Measurements from ENCODE around the gene PPP3CA.
A peak's percentile ranks its signal among the peaks of the same experiment; 100 is the strongest.

Gene PPP3CA

DNA sequence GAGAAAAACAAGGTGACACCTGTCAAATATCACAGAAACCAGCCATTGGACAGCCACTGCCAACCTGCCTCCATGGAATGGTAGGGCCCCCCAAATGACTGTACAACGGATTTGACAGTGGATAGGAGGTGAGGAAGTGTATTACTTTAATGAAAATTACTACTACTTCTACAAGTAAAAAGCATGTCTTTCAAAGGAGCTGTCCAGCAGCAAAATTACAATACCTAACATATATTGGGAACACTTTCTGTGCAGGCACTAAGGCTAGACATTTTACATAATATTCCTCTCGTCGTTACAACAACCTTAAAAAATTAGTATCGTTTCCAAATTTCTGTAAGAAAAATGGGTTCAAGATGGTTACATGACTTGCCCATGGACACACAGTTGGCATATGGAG, 14.9 kb downstream of the PPP3CA start:
- TF ChIP-seq CTCF (conservative IDR thresholded peaks at IDR 0.05; ENCODE audit: low read depth, low read length) = no peak
- no peak overlapping the region for H3K4me3 ChIP-seq (ENCODE audit: low read depth, low read length)
- no peak for DNase-seq (ENCODE audit: low read depth)

DNA sequence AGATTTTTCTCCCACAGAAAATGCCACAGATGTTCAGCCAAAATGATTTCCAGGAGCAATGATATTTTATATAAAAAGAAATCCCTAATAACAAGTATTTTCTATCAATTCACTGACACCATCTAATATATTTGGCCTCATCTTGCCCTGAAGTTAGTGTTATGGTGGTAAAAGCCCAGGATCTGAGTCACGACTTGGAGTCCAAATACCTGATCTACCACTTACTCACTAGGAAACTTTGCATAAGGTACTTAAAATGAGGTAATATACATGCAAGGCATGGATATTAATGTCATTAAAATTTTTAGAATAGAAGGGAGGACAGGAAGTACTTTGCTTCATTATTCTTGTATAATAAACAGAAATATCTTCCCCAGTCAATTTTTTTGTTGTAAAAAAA, 16.3 kb downstream of the PPP3CA start:
- DNase-seq (ENCODE audit: low read depth) = no peak
- no peak for TF ChIP-seq CTCF (conservative IDR thresholded peaks at IDR 0.05; ENCODE audit: low read depth, low read length)

GRCh38 chr4:101329592-101329991, 17.7 kb downstream of the PPP3CA start:
- TF ChIP-seq CTCF (conservative IDR thresholded peaks at IDR 0.05; ENCODE audit: low read depth, low read length) = no peak
- H3K4me3 ChIP-seq (ENCODE audit: low read depth, low read length) = no peak overlapping the region
- DNase-seq (ENCODE audit: low read depth) = no peak

More for the DNA sequence above, 16.3 kb downstream of the PPP3CA start:
- H3K4me3 ChIP-seq (ENCODE audit: low read depth, low read length) = no peak overlapping the region

DNA sequence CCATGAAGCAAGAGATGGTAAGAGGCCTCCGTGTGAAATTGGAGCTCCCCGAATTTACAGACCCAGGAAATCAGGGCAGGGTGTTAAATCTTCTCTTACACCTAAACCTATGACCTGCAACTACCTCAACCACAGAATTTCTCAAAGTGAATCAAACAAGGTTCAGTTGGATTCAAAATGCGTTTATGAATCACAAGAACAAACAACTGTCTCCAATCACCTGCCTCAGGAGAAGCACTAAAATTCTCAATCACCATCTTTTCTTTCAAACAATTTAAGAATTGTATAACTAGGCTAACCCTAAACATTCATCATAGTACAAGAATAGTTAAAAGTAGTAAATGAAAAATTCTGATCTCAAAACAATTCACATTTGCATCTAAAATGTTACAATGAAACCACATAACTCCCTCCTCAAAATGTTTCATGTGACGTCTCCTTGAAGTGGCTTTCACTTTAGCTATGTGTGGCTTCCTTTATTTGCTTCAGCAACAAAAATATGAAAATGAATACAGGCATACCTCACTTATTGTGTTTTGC, 19.2 kb downstream of the PPP3CA start:
- no peak for TF ChIP-seq CTCF (conservative IDR thresholded peaks at IDR 0.05; ENCODE audit: low read depth, low read length)
- no peak overlapping the region for H3K4me3 ChIP-seq (ENCODE audit: low read depth, low read length)
- DNase-seq (ENCODE audit: low read depth) = peak; percentile 37

DNA sequence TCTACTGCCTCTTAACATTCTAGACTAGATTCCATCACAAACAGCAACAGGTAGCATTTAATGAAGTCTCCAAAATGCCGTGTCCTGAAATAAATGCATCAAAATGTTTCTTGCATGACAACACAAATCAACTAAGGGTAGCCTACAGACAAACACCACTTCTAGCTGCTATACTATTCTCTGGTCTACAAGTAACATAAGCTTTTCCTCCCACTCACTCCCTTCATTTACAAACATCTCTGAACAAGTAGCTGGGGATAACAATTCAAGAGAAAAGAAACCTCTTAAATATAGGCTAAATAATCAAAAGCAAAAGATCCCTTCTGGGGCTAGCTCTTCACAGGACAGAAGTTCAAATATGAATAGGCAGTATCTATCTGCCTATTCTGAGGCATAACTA, 20.8 kb downstream of the PPP3CA start:
- no peak for TF ChIP-seq CTCF (conservative IDR thresholded peaks at IDR 0.05; ENCODE audit: low read depth, low read length)
- H3K4me3 ChIP-seq (ENCODE audit: low read depth, low read length) = no peak overlapping the region
- DNase-seq (ENCODE audit: low read depth) = no peak

DNA sequence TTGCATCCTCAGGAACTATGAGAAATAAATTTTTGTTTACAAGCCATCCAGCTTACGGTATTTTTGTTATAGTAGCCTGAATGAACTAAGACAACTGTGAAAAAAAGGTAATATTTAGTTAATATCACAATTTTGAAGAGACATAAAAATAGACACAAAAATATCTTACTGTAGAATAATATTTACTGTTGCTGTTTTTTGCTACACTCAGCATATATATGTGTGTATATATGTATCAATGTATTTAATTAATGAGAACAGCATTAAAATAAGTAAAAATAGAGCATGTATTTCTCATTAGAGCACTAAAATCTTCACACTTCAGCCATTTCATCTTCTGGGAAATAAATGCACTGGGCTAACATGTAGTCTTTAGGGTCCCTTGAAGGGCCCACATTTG, 24.6 kb downstream of the PPP3CA start:
- no peak for TF ChIP-seq CTCF (conservative IDR thresholded peaks at IDR 0.05; ENCODE audit: low read depth, low read length)
- no peak overlapping the region for H3K4me3 ChIP-seq (ENCODE audit: low read depth, low read length)
- no peak for DNase-seq (ENCODE audit: low read depth)

GRCh38 chr4:101321481-101322042, 25.8 kb downstream of the PPP3CA start:
- DNase-seq (ENCODE audit: low read depth) = no peak
- H3K4me3 ChIP-seq (ENCODE audit: low read depth, low read length) = no peak overlapping the region
- no peak for TF ChIP-seq CTCF (conservative IDR thresholded peaks at IDR 0.05; ENCODE audit: low read depth, low read length)

Data from choroid plexus epithelial cell (primary cell).